Tibial nerve (tissue), 4 donors: Measurements from ENCODE around the gene AKNA. TPM values are rescaled to one million over a fixed set of nuclear protein-coding genes. Genes with fewer than 3 reads are reported as not detected.

Experiments used
- DNase-seq, 2 donors: peaks; one replicate each; pipeline ENCODE4 v3.0.0-alpha.2; 2019; ENCODE audit warnings: low spot score in 2 of 2
- H3K27ac ChIP-seq, 4 donors: fragments of 200-600 bp; sonication (generic) in 3 of 4; one replicate each; pipeline ENCODE4 v1.5.1; 2017 to 2019; ENCODE audit warnings: mild to moderate bottlenecking in 1 of 4
- H3K27me3 ChIP-seq, 2 donors: fragments of 200-600 bp; sonication (generic) in 1 of 2; one replicate each; pipeline versions ENCODE4 v1.5.1 to v1.6.0; 2017 to 2019
- H3K36me3 ChIP-seq, 3 donors: fragments of 200-600 bp; sonication (generic); one replicate each; pipeline ENCODE4 v1.5.1; 2018 to 2019
- H3K4me1 ChIP-seq, 4 donors: fragments of 200-600 bp; sonication (generic) in 3 of 4; one replicate each; pipeline ENCODE4 v1.5.1; 2017 to 2019
- H3K4me3 ChIP-seq, 4 donors: fragments of 200-600 bp; sonication (generic) in 3 of 4; one replicate each; pipeline ENCODE4 v1.5.1; 2017 to 2019; ENCODE audit warnings: mild to moderate bottlenecking in 1 of 4, moderate library complexity in 1 of 4
- H3K9me3 ChIP-seq, 4 donors: fragments of 200-600 bp; sonication (generic) in 3 of 4; one replicate each; pipeline ENCODE4 v1.5.1; 2017 to 2019
- EP300 ChIP-seq, 2 donors: sonication (generic); formaldehyde crosslinking; IDR thresholded peaks; one replicate each; pipeline ENCODE4 v1.6.1; 2017; ENCODE audit warnings: antibody characterized with exemption in 2 of 2, mild to moderate bottlenecking in 1 of 2
- POLR2A ChIP-seq, 2 donors: fragments of 450-650 bp; IDR thresholded peaks; one replicate each; pipeline ENCODE4 v1.6.1; 2017; ENCODE audit warnings: antibody characterized with exemption in 2 of 2, mild to moderate bottlenecking in 2 of 2, moderate library complexity in 2 of 2
- WGBS, 2 donors: methylation state at CpG; one replicate each; pipeline ENCODE4 v1.1.5; 2018; 5-methylcytosine and 5-hydroxymethylcytosine counted together
- total RNA-seq, 4 donors: library from RNA; depleted of rRNA; stranded (reverse); fragments of >200 nt; gene quantifications; one replicate each; pipeline ENCODE4 v1.1.0, GENCODE V29; 2016
- TF ChIP-seq, protein P1 (sequence below), 5 experiments: fragments of 200-600 bp in 3 of 5; fragments of 450-650 bp in 2 of 5; sonication (generic) in 3 of 5; IDR thresholded peaks; one replicate each; pipeline ENCODE4 v1.5.1; 2016 to 2019; ENCODE audit warnings: antibody characterized with exemption in 5 of 5, mild to moderate bottlenecking in 3 of 5, moderate library complexity in 2 of 5

The AKNA gene
- total RNA-seq, 4 donors from 2014 or later = 23.6 to 42.2 (median 36.6) TPM

DNA sequence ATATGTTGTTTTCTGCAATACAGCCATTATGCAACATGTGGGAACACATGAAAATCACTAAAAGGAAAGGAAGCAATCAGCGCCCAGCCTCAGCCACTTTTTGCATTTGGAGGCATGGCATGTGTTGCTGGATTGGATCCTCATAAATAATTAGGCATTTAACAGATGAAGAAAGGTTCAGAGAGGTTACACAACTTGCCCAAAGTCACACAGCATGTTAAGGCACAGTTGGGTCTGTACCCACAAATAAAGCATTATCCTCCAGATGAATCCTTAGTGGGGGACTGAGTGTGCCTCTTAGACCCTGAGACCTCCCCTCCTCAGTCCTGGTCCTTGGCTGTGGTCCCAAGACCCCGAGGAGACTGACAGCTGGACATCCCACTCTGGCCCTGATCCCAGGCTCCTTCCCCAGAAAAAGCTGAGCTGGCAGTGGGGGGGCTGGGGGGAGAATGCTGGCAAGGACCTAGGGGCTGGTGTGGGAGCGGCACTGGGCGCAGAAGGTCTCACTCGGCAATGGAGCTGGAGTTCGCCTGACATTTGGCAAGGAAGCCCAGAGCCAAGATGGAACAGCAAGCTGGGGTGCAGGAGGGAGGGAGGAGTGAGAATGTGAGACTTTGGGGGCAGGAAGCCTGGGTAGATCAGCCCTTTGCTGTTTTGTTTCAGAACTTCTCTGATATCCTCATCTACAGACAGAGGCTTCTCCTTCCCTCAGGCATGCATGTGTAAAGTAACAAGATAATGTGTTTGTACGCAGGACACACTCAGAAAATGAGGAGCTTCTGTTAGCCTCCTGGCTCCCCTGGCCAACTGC, 6.9 kb upstream of the AKNA start:
- peak overlapping the region in 3 of 4 donors; percentile 34 to 79 (median 76) for H3K27ac ChIP-seq
- no peak for DNase-seq
- H3K4me3 ChIP-seq = peak overlapping the region in 1 of 4 donors; percentile 1
- H3K36me3 ChIP-seq = no peaks in the 10 kb centered on the region
- no peaks in the 10 kb centered on the region for H3K9me3 ChIP-seq
- peak in 1 of 2 donors; percentile 23 for TF ChIP-seq EP300 (IDR thresholded peaks at IDR 0.05)
- TF ChIP-seq, protein P1, sequence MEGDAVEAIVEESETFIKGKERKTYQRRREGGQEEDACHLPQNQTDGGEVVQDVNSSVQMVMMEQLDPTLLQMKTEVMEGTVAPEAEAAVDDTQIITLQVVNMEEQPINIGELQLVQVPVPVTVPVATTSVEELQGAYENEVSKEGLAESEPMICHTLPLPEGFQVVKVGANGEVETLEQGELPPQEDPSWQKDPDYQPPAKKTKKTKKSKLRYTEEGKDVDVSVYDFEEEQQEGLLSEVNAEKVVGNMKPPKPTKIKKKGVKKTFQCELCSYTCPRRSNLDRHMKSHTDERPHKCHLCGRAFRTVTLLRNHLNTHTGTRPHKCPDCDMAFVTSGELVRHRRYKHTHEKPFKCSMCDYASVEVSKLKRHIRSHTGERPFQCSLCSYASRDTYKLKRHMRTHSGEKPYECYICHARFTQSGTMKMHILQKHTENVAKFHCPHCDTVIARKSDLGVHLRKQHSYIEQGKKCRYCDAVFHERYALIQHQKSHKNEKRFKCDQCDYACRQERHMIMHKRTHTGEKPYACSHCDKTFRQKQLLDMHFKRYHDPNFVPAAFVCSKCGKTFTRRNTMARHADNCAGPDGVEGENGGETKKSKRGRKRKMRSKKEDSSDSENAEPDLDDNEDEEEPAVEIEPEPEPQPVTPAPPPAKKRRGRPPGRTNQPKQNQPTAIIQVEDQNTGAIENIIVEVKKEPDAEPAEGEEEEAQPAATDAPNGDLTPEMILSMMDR (IDR thresholded peaks at IDR 0.05) = no peak
- TF ChIP-seq POLR2A (IDR thresholded peaks at IDR 0.05) = no peak
- H3K27me3 ChIP-seq = no peaks in the 10 kb centered on the region
- H3K4me1 ChIP-seq = peaks cover 0 to 72% (median 33%) of the 10 kb centered on the region in 4 donors
- WGBS, 2 donors = 28 to 29% methylated on average over 7 of the region's 7 CpGs

DNA sequence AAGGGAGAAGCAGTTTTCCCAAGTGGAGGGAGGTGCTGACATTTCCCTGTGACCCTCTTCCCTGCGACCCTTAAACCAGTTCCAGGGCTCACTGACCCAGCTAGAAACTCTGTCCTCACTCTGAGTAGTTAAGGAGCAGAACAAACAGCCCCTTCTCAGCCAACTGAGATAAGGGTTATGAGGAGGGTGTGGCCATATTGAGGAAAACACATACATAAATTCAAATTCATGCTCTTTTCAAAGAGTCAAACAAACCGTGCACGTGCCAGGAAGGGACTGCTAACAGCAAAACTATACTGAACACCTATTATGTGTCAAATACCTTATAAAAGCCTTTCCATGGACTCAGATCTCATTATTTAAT, 4.9 kb upstream of the AKNA start:
- WGBS, 2 donors = 17 to 19% methylated on average over 3 of the region's 3 CpGs
- Histone ChIP-seq H3K9me3 (no peaks in the 10 kb centered on the region), H3K36me3 (no peaks in the 10 kb centered on the region), H3K4me1 (peaks cover 0 to 87% (median 49%) of the 10 kb centered on the region in 4 donors), H3K4me3 (no peak overlapping the region), H3K27ac (peak overlapping the region; percentile 1 to 73 (median 50)), H3K27me3 (no peaks in the 10 kb centered on the region)
- TF ChIP-seq POLR2A (IDR thresholded peaks at IDR 0.05) (no peak), EP300 (IDR thresholded peaks at IDR 0.05) (no peak)
- TF ChIP-seq, protein P1 (IDR thresholded peaks at IDR 0.05) = no peak
- no peak for DNase-seq

DNA sequence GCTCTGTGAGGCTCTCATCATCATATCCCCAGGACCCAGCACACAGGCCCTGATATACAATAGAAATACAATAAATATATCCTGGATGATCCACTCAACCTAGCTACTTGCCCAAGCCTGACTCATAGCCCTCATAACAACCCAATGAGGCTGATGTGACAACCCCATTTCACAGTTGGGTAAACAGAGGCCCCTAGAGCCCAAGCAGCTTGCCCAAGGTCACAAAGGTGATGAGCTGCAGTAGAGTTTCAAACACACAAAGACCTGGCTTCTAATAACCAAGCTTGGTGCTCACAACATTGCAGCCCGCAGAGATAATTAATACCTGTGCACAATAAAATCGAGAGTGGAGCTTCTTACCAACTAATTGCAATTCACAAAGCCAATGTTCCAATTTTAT, 3.2 kb upstream of the AKNA start:
- TF ChIP-seq POLR2A (IDR thresholded peaks at IDR 0.05) = no peak
- TF ChIP-seq EP300 (IDR thresholded peaks at IDR 0.05) = no peak
- TF ChIP-seq, protein P1 (IDR thresholded peaks at IDR 0.05) = no peak
- no peak for DNase-seq
- H3K36me3 ChIP-seq = no peaks in the 10 kb centered on the region
- no peaks in the 10 kb centered on the region for H3K9me3 ChIP-seq
- H3K4me1 ChIP-seq = peaks cover 0 to 83% (median 50%) of the 10 kb centered on the region in 4 donors
- 82 to 86% methylated on average over 2 of the region's 2 CpGs for WGBS, 2 donors
- H3K4me3 ChIP-seq = no peak overlapping the region
- H3K27ac ChIP-seq = peak overlapping the region in 2 of 4 donors; percentile 66 to 91
- no peaks in the 10 kb centered on the region for H3K27me3 ChIP-seq

DNA sequence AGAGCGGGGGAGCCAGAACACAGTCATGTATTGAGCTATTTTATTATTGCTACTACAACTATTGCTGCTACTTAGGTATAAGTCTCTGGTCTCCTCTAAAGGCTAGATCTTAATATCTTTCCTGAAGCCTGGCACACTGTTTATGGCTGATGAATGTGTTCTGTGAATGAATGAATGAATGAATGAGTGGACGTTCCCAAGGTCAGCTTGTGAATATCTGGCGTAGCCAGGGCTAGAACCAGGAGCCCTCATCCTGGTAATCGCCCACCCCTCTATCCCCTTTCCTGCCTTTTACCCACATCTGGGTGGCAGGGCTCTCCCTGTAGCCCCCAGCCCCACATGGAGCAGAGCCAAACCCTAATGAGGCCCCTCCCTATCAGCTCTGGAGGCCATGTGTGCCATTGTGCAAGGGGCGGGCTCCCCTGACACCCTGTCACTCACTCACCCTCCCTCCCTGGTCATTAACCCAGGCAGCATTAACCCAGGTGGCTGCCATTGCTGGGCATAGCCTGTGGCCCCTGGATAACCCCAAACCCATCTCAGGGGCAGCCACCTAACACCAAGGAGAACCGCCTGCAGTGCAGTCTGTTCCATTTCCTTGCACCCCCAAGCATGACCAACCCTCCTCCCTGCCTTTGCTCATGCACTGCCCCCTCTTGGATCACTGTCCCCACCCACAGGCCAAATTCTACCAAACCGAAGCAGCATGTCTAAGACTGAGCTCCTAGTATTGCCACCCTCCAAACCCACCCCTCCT, 2.0 kb upstream of the AKNA start:
- TF ChIP-seq POLR2A (IDR thresholded peaks at IDR 0.05) = no peak
- TF ChIP-seq EP300 (IDR thresholded peaks at IDR 0.05) = no peak
- TF ChIP-seq, protein P1 (IDR thresholded peaks at IDR 0.05) = no peak
- Histone ChIP-seq H3K27me3 (no peaks in the 10 kb centered on the region), H3K9me3 (no peaks in the 10 kb centered on the region), H3K4me1 (peaks cover 0 to 83% (median 54%) of the 10 kb centered on the region in 4 donors), H3K4me3 (no peak overlapping the region), H3K27ac (peak overlapping the region in 3 of 4 donors; percentile 91 to 93 (median 93)), H3K36me3 (no peaks in the 10 kb centered on the region)
- DNase-seq = no peak
- WGBS, 2 donors = 67 to 74% methylated on average over 7 of the region's 7 CpGs
